ENCODE measurements around the gene SAMD9L.

Gene SAMD9L

GRCh38 chr7:93148144-93148543 is at the start of gene SAMD9L:
Gene SAMD9L (minus strand): TSS chr7:93148385. CDS start chr7:93135971, 12,414 bp downstream.
- DNase-seq: no peak

- DNase-seq: no peak
Observed at GRCh38 chr7:93196336-93196735, 48.2 kb upstream of the SAMD9L start.

- DNase-seq: no peak
Observed at GRCh38 chr7:93194386-93194785, 46.2 kb upstream of the SAMD9L start.

- no peak for DNase-seq
Observed at GRCh38 chr7:93188870-93189634, 40.9 kb upstream of the SAMD9L start.

- DNase-seq: no peak
Observed at GRCh38 chr7:93185303-93186027, 37.3 kb upstream of the SAMD9L start.

GRCh38 chr7:93179173-93179572 is 31.0 kb upstream of the SAMD9L start:
- no peak for DNase-seq

- DNase-seq: no peak
Observed at GRCh38 chr7:93178213-93178612, 30.0 kb upstream of the SAMD9L start.

GRCh38 chr7:93176992-93177580 is 28.9 kb upstream of the SAMD9L start:
- DNase-seq: no peak

- DNase-seq: no peak
Observed at GRCh38 chr7:93175219-93175618, 27.0 kb upstream of the SAMD9L start.

GRCh38 chr7:93172683-93173082 is 24.5 kb upstream of the SAMD9L start:
- no peak for DNase-seq

GRCh38 chr7:93171606-93172226 is 23.5 kb upstream of the SAMD9L start:
- no peak for DNase-seq

GRCh38 chr7:93165447-93165846 is 17.3 kb upstream of the SAMD9L start:
- DNase-seq: no peak

- DNase-seq: no peak
Observed at GRCh38 chr7:93164766-93165165, 16.6 kb upstream of the SAMD9L start.

GRCh38 chr7:93161181-93161762 is 13.1 kb upstream of the SAMD9L start:
- DNase-seq: no peak

GRCh38 chr7:93160410-93160809 is 12.2 kb upstream of the SAMD9L start:
- no peak for DNase-seq

GRCh38 chr7:93159490-93159889 is 11.3 kb upstream of the SAMD9L start:
- no peak for DNase-seq

- DNase-seq: no peak
Observed at GRCh38 chr7:93156884-93157283, 8.7 kb upstream of the SAMD9L start.

GRCh38 chr7:93150200-93150835 is 2.1 kb upstream of the SAMD9L start:
- no peak for DNase-seq

- DNase-seq: no peak
Observed at GRCh38 chr7:93148727-93149126, 542 bp upstream of the SAMD9L start.

- no peak for DNase-seq
Observed at GRCh38 chr7:93147363-93147762, 822 bp downstream of the SAMD9L start.

GRCh38 chr7:93146472-93147141 is 1.6 kb downstream of the SAMD9L start:
- DNase-seq: no peak

- DNase-seq: no peak
Observed at GRCh38 chr7:93146036-93146435, 2.1 kb downstream of the SAMD9L start.

All from NCI-H1436 (cell line).